Memory B cell (primary cell): ENCODE results near the gene MYO18B.

Source experiments
- ATAC-seq: fragments of 150-1000 bp; cut with Tn5 transposase; 2 replicates; pipeline ENCODE4 v1.10.0; 2021; ENCODE audit warnings: low read depth, mild to moderate bottlenecking, moderate library complexity
- DNase-seq, 2 donors: peaks; one replicate each; pipeline ENCODE4 v3.0.0; 2022; ENCODE audit warnings: low spot score in 2 of 2
- H3K27ac Mint-ChIP-seq: one replicate; pipeline ENCODE4 v1.8.0; 2022; ENCODE audit warnings: mild to moderate bottlenecking, moderate library complexity, mixed read lengths
- H3K27me3 Mint-ChIP-seq: one replicate; pipeline ENCODE4 v1.8.0; 2022; ENCODE audit warnings: mixed read lengths
- H3K36me3 Mint-ChIP-seq: one replicate; pipeline ENCODE4 v1.8.0; 2022; ENCODE audit warnings: mild to moderate bottlenecking, mixed read lengths
- H3K4me1 Mint-ChIP-seq: one replicate; pipeline ENCODE4 v1.8.0; 2022; ENCODE audit warnings: mixed read lengths
- H3K4me3 Mint-ChIP-seq: one replicate; pipeline ENCODE4 v1.8.0; 2022; ENCODE audit warnings: mild to moderate bottlenecking, moderate library complexity, mixed read lengths
- H3K9me3 Mint-ChIP-seq: one replicate; pipeline ENCODE4 v1.8.0; 2022; ENCODE audit warnings: mixed read lengths

Gene MYO18B

GRCh38 chr22:25765801-25766200 is 23.8 kb downstream of the MYO18B start:
- Mint-ChIP-seq H3K36me3 (peaks cover 9% of the 10 kb centered on the region), H3K9me3 (peaks cover 11% of the 10 kb centered on the region), H3K4me3 (no peak overlapping the region), H3K27me3 (peaks cover 7% of the 10 kb centered on the region), H3K4me1 (peaks cover 6% of the 10 kb centered on the region), H3K27ac (no peak overlapping the region)
- ATAC-seq = no peak
- DNase-seq = no peak

GRCh38 chr22:25766418-25766817 is 24.4 kb downstream of the MYO18B start:
- ATAC-seq = no peak
- Mint-ChIP-seq H3K27me3 (peaks cover 5% of the 10 kb centered on the region), H3K4me1 (peaks cover 6% of the 10 kb centered on the region), H3K36me3 (peaks cover 9% of the 10 kb centered on the region), H3K4me3 (no peak overlapping the region), H3K9me3 (peaks cover 11% of the 10 kb centered on the region), H3K27ac (no peak overlapping the region)
- no peak for DNase-seq

GRCh38 chr22:25770333-25770732 is 28.3 kb downstream of the MYO18B start:
- H3K27me3 Mint-ChIP-seq = peaks cover 8% of the 10 kb centered on the region
- ATAC-seq (no peak), DNase-seq (no peak)
- peaks cover 11% of the 10 kb centered on the region for H3K9me3 Mint-ChIP-seq
- no peak overlapping the region for H3K27ac Mint-ChIP-seq
- peaks cover 9% of the 10 kb centered on the region for H3K36me3 Mint-ChIP-seq
- no peak overlapping the region for H3K4me3 Mint-ChIP-seq
- H3K4me1 Mint-ChIP-seq = peaks cover 12% of the 10 kb centered on the region

- ATAC-seq (no peak), DNase-seq (no peak)
- H3K27me3 Mint-ChIP-seq = peaks cover 6% of the 10 kb centered on the region
- no peak overlapping the region for H3K27ac Mint-ChIP-seq
- H3K4me1 Mint-ChIP-seq = peaks cover 12% of the 10 kb centered on the region
- H3K36me3 Mint-ChIP-seq = no peaks in the 10 kb centered on the region
- H3K9me3 Mint-ChIP-seq = no peaks in the 10 kb centered on the region
- H3K4me3 Mint-ChIP-seq = no peak overlapping the region
These were observed 30.3 kb downstream of the MYO18B start for GRCh38 chr22:25772288-25772687.

- Mint-ChIP-seq H3K9me3 (no peaks in the 10 kb centered on the region), H3K27ac (no peak overlapping the region), H3K4me3 (no peak overlapping the region), H3K4me1 (peaks cover 6% of the 10 kb centered on the region), H3K36me3 (no peaks in the 10 kb centered on the region), H3K27me3 (peaks cover 5% of the 10 kb centered on the region)
- DNase-seq (no peak), ATAC-seq (no peak)
These were observed 32.6 kb downstream of the MYO18B start for GRCh38 chr22:25774575-25775026.

GRCh38 chr22:25775531-25775930 is 33.5 kb downstream of the MYO18B start:
- peaks cover 5% of the 10 kb centered on the region for H3K27me3 Mint-ChIP-seq
- no peak for DNase-seq
- no peaks in the 10 kb centered on the region for H3K9me3 Mint-ChIP-seq
- H3K4me1 Mint-ChIP-seq = peaks cover 6% of the 10 kb centered on the region
- no peak overlapping the region for H3K4me3 Mint-ChIP-seq
- no peak overlapping the region for H3K27ac Mint-ChIP-seq
- H3K36me3 Mint-ChIP-seq = no peaks in the 10 kb centered on the region
- ATAC-seq = no peak

GRCh38 chr22:25777411-25777810 is 35.4 kb downstream of the MYO18B start:
- no peaks in the 10 kb centered on the region for H3K36me3 Mint-ChIP-seq
- H3K27ac Mint-ChIP-seq = no peak overlapping the region
- H3K27me3 Mint-ChIP-seq = peaks cover 6% of the 10 kb centered on the region
- peaks cover 6% of the 10 kb centered on the region for H3K4me1 Mint-ChIP-seq
- ATAC-seq (no peak), DNase-seq (no peak)
- H3K9me3 Mint-ChIP-seq = no peaks in the 10 kb centered on the region
- H3K4me3 Mint-ChIP-seq = no peak overlapping the region

GRCh38 chr22:25777870-25778269 is 35.9 kb downstream of the MYO18B start:
- no peaks in the 10 kb centered on the region for H3K9me3 Mint-ChIP-seq
- no peak overlapping the region for H3K4me3 Mint-ChIP-seq
- no peak for DNase-seq
- no peaks in the 10 kb centered on the region for H3K36me3 Mint-ChIP-seq
- H3K27me3 Mint-ChIP-seq = peaks cover 6% of the 10 kb centered on the region
- H3K4me1 Mint-ChIP-seq = peaks cover 3% of the 10 kb centered on the region
- H3K27ac Mint-ChIP-seq = no peak overlapping the region
- ATAC-seq = no peak

- H3K9me3 Mint-ChIP-seq = no peaks in the 10 kb centered on the region
- H3K27ac Mint-ChIP-seq = no peak overlapping the region
- no peaks in the 10 kb centered on the region for H3K36me3 Mint-ChIP-seq
- ATAC-seq (no peak), DNase-seq (no peak)
- H3K4me3 Mint-ChIP-seq = no peak overlapping the region
- H3K27me3 Mint-ChIP-seq = peaks cover 3% of the 10 kb centered on the region
- no peaks in the 10 kb centered on the region for H3K4me1 Mint-ChIP-seq
These were observed 37.4 kb downstream of the MYO18B start for GRCh38 chr22:25779426-25779825.

- Mint-ChIP-seq H3K27me3 (peaks cover 3% of the 10 kb centered on the region), H3K9me3 (no peaks in the 10 kb centered on the region), H3K4me1 (no peaks in the 10 kb centered on the region), H3K27ac (no peak overlapping the region), H3K4me3 (no peak overlapping the region), H3K36me3 (no peaks in the 10 kb centered on the region)
- no peak for DNase-seq
- no peak for ATAC-seq
These were observed 37.9 kb downstream of the MYO18B start for GRCh38 chr22:25779890-25780289.

GRCh38 chr22:25780673-25781072 is 38.7 kb downstream of the MYO18B start:
- no peak overlapping the region for H3K4me3 Mint-ChIP-seq
- DNase-seq (no peak), ATAC-seq (no peak)
- no peaks in the 10 kb centered on the region for H3K4me1 Mint-ChIP-seq
- no peaks in the 10 kb centered on the region for H3K36me3 Mint-ChIP-seq
- H3K27ac Mint-ChIP-seq = no peak overlapping the region
- no peaks in the 10 kb centered on the region for H3K9me3 Mint-ChIP-seq
- peaks cover 3% of the 10 kb centered on the region for H3K27me3 Mint-ChIP-seq

- H3K27ac Mint-ChIP-seq = no peak overlapping the region
- no peak for ATAC-seq
- no peak for DNase-seq
- no peaks in the 10 kb centered on the region for H3K4me1 Mint-ChIP-seq
- no peaks in the 10 kb centered on the region for H3K9me3 Mint-ChIP-seq
- H3K36me3 Mint-ChIP-seq = no peaks in the 10 kb centered on the region
- no peak overlapping the region for H3K4me3 Mint-ChIP-seq
- H3K27me3 Mint-ChIP-seq = peaks cover 3% of the 10 kb centered on the region
These were observed 39.8 kb downstream of the MYO18B start for GRCh38 chr22:25781801-25782200.

- no peak for ATAC-seq
- Mint-ChIP-seq H3K4me3 (no peak overlapping the region), H3K9me3 (no peaks in the 10 kb centered on the region), H3K27ac (no peak overlapping the region), H3K4me1 (no peaks in the 10 kb centered on the region), H3K36me3 (no peaks in the 10 kb centered on the region), H3K27me3 (peaks cover 3% of the 10 kb centered on the region)
- DNase-seq = no peak
These were observed 40.8 kb downstream of the MYO18B start for GRCh38 chr22:25782831-25783230.

- Mint-ChIP-seq H3K9me3 (no peaks in the 10 kb centered on the region), H3K4me1 (no peaks in the 10 kb centered on the region), H3K27ac (no peak overlapping the region), H3K27me3 (peaks cover 1% of the 10 kb centered on the region), H3K4me3 (no peak overlapping the region), H3K36me3 (no peaks in the 10 kb centered on the region)
- ATAC-seq (no peak), DNase-seq (no peak)
These were observed 41.9 kb downstream of the MYO18B start for GRCh38 chr22:25783856-25784255.

- no peak for DNase-seq
- ATAC-seq = no peak
- Mint-ChIP-seq H3K27me3 (peaks cover 7% of the 10 kb centered on the region), H3K4me1 (no peaks in the 10 kb centered on the region), H3K27ac (no peak overlapping the region), H3K9me3 (no peaks in the 10 kb centered on the region), H3K4me3 (no peak overlapping the region), H3K36me3 (no peaks in the 10 kb centered on the region)
These were observed 44.2 kb downstream of the MYO18B start for GRCh38 chr22:25786165-25786564.
